HG03571 (cell line): Measurements from ENCODE around the gene GRID2.
A peak's percentile ranks its signal among the peaks of the same experiment; 100 is the strongest.
"Not testable (repeated sequence)": the region's sequence is repeated elsewhere in the genome, so short reads cannot be mapped to it uniquely, and the experiment has no call there.

Experiments used
- ATAC-seq: cut with Tn5 transposase; IDR thresholded peaks from one replicate; pipeline ENCODE4 v1.9.1; 2021; ENCODE audit not compliant: unreplicated experiment

The GRID2 gene

DNA sequence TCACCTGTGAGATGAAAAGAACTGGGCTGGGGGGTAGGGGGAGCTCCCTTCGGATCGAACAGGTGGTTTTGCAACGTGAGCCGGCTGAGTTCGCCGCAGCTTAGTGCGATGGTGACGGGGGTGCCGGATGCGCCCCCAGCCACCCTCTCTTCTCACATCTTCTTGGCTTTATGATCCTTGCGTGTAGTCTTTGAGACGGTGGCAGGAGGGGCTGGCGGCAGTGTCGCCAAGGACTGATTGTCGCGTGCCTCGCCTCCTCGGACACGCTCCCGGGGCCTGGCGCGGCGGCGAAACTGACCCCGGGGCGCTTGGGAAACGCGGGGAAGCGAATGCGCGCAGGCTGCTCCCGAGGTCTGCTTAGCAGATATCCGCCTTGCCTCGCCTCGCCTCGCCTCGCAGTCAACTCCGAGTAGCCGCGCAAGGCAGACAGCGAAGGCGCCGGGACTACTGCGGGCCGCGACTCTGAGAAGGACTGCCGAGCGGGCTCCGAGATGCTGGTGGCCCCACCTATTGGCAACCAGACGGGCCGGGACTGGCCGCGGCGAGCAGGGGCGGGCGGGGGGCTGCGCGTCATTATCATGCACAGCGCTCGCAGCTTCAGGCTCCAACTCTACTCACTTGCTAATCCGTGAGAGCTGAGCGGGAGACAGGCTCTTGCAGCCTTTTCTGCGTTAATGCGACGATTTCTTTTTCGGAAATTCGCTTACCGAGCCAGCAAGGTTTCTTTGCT, 1.5 kb downstream of the GRID2 start:
- ATAC-seq: no peak

DNA sequence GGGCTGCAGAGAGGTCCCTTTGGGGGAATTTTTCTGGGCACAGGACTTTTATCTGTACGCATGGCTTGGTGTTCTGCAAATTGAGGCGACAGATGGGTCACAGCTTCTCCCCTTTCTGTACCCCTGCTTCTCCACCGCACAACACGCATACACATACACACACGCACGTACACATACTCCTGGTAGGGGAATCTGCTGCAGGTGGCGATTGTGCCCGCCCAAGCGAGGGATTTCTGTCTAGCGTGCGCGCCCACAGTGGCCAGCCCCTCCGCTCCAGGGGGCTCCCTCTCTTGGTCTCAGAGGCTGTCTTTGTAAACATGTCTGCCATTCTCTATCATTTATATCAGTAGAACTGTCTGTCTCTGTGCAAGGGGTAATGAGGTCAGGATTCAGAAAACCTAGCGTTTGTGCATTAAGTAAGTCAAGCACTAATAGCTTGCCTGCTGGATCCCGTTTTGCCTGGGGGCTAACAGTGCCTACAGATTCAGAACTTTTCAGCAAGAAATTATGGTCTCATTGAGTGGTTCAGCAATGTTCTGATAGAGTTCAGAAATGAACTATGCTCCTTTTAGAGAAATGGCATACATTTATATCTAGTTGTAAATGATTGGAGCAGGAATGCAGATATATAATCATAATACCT, 2.2 kb downstream of the GRID2 start:
- no peak for ATAC-seq

- ATAC-seq: no peak
Observed at GRCh38 chr4:92307181-92307580, 3.4 kb downstream of the GRID2 start.

DNA sequence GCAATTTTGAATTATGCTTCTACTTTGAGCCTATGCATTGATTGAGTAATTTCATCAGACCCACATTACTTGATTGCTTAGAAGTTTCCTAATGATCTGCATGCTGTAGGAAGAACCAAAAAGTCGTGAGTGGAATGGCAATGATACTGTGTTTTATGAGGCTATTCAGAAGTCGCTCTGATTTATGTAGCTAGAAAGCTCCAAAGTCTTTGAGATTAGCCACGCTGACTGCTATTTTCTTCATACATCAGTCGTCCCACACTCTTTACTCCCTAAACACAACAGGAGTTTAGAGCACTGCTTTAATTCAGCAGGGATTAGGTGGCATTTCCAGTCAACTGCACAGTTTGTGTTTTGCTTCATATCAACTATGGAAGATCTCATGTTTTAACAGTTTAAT, 4.1 kb downstream of the GRID2 start:
- no peak for ATAC-seq

DNA sequence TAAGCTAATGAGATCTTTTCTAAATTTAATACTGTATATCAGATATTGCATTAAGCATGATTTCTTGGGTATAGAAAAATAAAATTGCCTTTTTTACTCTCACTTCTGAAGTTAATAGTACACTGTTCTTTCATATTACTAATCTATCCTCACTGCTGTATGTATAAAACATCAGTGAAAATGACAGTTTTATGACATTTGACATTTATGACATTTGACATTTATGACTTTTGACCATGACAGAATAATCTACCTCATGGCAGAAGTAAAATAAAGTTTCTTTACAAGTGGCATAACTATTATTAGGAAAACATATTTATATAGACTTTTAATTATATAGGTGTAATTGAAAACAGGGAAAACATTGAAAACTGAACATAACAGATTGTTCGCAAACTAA, 13.3 kb downstream of the GRID2 start:
- no peak for ATAC-seq

DNA sequence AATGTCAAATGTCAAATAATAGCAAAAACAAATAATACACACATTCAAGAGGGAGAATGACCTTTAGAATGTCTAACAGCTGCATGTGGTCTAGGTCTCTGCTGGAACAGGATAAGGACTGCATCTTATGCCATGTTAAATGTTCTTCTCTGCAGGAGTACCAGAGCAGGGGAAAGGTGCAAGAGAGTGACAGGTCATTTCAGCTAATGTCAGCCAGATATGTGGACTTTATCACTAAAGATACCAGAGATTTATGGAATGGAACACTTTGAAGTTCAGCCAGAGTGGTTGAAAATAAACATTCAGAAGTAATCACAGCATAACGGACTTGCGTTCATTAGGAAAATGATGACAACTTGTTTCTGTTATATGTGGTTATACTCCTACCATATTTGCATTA, 24.3 kb downstream of the GRID2 start:
- no peak for ATAC-seq

DNA sequence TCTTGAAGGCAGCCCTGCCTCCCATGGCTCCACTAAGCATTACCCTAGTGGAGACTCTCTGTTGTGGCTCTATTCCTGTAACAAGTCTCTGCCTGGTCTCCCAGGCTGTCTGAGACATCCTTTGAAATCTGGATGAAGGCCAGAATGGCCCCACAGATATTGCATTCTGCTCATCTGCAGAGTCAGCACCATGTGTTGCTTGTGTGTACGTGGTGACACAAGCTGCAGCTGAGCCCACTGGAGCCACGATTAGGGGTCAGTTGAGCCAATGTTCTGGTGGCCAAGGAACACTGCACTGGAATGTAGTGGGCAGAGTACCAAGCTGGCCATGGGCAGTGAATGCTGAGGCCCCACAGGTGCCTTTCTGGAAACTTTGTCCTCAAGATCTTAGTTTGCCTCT, 29.2 kb downstream of the GRID2 start:
- ATAC-seq: no peak

GRCh38 chr4:92334716-92335350, 31.1 kb downstream of the GRID2 start:
- no peak for ATAC-seq

GRCh38 chr4:92339676-92340075, 35.9 kb downstream of the GRID2 start:
- no peak for ATAC-seq

- no peak for ATAC-seq
Observed at GRCh38 chr4:92344216-92344615, 40.5 kb downstream of the GRID2 start.

DNA sequence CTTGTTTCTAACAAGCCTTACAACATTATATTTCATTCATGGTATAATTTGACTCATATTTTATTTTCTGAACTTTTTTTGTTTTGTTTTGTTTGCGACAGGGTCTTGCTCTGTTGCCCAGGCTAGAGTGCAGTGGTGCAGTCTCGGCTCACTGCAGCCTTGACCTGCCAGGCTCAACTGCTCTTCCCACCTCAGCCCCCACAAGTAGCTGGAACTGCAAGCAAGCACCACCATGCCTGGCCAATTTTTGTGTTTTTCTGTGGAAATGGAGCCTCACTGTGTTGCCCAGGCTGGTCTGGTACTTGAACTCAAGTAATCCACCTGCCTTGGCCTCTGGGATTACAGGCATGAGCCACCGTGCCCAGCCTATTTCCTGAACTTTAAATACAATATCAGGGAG, 42.5 kb downstream of the GRID2 start:
- ATAC-seq: no peak

DNA sequence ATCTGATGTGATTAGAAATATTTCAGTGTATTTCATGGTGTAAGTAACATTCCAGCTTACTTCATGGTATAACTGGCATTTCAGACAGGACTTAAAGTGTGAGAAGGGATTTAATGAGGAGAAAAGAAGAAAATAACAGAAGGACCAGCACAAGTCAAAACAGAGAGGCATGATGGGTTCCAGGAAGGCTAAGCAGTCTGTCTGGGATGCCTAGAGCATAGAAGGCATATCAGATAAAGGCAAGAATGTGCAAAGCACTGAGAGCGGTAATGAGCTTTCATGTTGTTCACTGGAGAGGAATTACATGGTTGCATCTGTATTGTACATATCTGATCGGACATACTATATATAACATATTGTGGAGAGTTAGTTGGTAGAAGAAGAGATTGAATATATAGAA, 54.2 kb downstream of the GRID2 start:
- no peak for ATAC-seq

DNA sequence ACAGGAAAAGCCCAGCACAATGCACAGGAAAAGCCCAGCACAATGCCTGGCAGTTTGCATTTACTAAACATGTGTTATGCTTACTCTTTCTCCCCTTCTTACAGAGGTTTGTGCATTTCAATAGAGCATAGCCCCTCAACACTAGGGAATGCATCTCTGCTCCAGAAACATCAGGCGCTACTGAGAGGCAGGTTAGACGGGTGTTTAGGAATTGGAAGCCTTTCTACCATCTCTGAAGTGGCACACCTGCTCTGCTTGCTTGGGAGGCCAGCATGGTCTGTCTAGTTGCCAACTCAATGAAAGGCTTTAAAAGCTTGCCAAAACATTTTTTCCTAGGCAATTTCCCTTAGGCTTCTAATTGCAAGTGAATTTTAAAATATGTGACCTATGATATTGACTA, 55.7 kb downstream of the GRID2 start:
- no peak for ATAC-seq

- no peak for ATAC-seq
Observed at GRCh38 chr4:92362028-92362427, 58.3 kb downstream of the GRID2 start.

GRCh38 chr4:92368653-92369052, 64.9 kb downstream of the GRID2 start:
- no peak for ATAC-seq

- no peak for ATAC-seq
Observed at GRCh38 chr4:92381616-92382015, 77.8 kb downstream of the GRID2 start.

GRCh38 chr4:92382128-92382527, 78.4 kb downstream of the GRID2 start:
- ATAC-seq: no peak

GRCh38 chr4:92387459-92388069, 83.8 kb downstream of the GRID2 start:
- ATAC-seq: peak; percentile 85

- no peak for ATAC-seq
Observed at GRCh38 chr4:92399032-92399431, 95.3 kb downstream of the GRID2 start.

- ATAC-seq: not testable (repeated sequence)
Observed at GRCh38 chr4:92403525-92403924, 99.8 kb downstream of the GRID2 start.

DNA sequence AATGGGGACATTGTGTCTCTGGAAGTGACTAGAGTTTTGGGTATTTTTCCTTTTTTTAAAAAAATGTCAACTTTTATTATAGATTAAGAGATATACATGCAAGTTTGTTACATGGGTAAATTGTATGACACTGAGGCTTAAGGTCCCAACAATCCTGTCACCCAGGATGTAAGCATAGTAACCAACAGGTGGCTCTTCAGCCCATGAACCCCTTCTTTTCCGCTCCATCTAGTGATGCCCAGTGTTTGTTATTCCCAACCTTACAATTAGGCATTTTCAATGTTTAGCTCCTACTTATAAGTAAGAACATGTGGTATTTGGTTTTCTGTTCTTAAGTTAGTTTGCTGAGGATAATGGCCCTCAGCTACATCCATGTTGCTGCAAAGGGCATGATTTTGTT, 102.7 kb downstream of the GRID2 start:
- no peak for ATAC-seq

DNA sequence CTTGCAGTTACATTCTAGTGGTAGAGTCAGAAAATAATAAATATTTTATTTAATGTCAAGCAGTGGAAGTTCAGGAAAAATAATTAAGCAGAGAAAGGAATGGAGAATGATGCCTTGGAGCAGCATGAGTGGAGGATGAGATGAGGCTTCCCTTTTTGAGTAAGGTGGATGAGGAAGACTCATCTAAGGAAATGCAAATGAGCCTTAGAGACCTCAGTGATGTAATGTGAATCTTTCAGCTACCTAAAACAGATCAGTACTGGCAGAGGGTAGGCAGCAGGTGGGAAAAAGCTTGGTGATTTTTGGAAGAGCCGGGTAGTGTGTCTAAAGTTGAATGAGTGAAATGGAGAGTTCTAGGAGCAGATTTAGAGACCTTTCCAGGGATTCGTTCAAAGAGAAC, 118.2 kb downstream of the GRID2 start:
- ATAC-seq: no peak
